SW 1271 (cell line): Measurements from ENCODE around the gene HRH3.

ENCODE experiments used
- DNase-seq, 2 experiments: peaks; one replicate each; lab custom pipeline; 2025; lab: John Stamatoyannopoulos, UW

Gene HRH3

DNA sequence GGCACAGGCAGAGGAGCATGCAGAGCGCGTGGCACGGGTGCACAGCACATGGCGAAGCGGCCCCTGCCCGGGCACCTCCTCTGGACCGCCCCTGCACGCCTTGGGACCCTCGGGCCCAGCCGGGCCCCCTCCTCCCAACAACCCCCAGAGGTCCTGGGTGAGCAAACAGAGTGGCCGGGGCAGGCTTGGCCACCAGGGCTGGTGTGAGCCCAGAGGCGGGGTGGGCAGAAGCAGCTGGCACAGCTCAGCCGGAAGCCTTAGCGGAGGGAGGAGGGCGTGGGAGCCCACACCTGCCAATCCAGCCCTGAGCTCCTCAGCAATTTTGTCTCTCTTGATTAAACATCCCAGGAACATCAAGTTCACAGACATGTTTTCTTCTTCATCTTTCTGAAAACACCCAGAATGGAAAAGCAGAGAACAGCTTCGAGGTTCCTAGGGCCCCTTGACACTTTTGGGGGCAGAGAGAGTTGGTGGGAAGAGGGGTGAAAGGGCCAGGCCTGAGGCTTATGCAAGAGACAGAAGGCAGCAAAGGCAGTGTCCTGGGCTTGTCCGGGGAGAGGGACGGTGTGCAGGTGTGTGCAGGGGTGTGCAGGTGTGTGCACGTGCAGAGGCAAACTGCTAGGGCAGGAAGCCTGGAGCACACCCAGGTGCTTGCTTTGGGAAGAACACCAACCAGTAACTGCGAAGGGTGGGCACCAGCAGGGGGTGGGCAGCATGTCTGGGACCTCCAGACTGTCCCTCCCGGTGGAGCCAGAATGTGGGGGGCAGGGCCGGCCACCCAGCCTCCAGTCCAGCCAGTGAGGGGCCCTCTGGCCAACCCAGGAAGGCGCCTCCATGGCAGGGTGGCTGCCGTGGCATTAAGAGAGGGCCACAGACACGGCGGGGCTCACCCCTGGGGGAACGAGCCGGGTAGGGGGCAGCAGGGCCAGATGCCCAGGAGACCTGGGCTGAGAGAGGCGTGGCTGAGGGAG lies 4.8 kb downstream of the HRH3 start:
- DNase-seq = no peak

DNA sequence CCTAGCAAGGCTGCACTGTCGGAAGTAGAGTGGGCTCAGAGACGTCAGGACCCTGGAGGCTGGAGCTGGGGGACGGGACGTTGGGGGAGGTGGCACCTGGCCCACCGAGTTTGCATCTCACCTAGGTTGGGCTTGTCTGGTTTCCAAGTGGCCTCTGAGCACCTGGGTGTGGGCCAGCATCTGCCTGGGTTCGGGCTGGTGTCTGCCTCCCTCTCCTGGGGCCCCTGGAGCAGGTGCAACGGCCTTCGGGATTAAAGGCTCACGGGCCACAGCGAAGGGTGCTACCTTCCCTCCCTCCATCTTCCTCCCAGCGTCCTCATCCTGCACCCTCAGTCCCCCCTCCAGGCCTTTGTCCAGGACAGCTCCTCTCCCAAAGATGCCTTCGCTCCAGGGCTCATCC lies 6.0 kb downstream of the HRH3 start:
- DNase-seq = no peak

DNA sequence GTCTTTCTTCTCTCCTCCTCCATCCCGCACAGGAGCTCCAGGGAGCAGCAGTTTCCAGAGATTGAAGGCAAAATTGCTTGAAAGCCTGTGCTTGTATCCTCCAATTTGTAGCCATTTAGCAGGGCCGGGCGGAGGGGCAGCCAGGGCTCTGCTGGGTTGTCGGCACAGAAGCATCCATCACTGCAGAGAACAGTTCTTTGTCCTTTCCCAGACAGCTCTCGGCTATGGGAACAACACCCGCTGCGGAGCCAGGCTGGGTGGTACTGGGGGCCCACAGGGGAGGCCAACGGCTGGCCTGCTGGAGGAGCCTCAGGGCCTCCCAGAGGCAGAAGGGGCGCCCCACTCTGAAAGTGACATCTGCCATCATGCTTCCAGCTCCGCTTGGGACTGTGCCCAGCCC lies 7.8 kb downstream of the HRH3 start:
- no peak for DNase-seq

DNA sequence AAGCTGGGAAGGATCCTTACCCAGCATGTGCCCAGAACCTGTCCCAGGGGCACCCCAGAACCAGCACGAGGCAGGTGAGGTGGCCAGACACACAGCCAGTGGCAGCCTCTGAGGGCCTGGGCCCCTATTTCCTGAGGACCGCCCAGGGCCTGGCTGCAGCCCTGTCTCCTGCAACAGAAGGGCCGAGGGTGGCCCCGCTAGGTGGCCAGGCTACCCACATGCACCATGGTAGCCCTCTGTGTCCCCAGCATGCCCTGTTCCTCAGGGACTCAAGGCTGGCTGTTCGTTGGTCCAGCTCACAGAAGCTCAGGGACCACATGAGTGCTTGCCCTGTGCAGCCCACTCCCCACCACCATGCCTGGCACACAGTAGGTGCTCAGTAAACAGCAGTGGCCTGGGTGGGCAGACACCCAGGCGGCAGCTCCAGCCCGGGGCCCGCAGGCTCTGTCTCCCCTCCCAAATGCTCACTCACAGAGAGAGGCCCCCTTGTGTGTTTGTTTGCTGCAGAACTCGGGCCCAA lies 8.2 kb downstream of the HRH3 start:
- DNase-seq = no peak

DNA sequence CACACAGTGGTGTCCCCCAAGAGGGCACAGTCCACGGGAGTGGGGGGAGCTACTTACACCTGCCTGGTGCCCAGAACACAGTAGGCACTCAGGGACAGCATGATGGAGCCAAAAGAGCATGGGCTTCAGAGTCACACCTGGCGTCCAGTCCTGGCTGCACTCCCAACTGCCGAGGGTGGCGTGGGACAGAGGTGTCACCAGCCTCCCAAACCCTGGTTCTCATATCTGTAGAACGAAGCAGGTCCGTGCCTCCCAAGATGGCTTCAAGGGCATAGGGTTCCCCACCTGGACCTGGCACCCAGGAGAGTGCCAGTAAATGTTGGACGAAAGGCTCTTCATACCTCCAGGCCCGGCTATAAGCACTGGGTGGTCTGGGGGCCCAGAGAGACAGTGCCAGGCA lies 8.9 kb downstream of the HRH3 start:
- DNase-seq = no peak

DNA sequence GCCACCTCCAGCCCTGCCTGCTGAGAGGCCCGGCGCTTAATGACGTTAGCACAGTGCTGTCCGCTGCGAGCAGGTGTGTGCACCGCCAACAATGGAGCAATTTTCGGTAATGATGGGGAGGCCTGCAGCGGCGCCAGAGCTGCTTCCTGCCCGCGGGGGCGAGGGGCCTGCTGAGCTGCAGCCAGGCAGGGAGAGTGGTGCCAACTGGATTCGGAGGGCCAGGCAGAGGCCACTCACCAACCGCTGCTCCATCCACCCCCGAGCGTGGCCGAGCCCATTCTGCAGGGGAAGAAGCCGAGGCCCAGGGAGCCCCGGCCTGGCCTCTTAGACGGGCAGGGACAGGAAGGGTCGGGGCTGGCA lies 9.6 kb downstream of the HRH3 start:
- no peak for DNase-seq

DNA sequence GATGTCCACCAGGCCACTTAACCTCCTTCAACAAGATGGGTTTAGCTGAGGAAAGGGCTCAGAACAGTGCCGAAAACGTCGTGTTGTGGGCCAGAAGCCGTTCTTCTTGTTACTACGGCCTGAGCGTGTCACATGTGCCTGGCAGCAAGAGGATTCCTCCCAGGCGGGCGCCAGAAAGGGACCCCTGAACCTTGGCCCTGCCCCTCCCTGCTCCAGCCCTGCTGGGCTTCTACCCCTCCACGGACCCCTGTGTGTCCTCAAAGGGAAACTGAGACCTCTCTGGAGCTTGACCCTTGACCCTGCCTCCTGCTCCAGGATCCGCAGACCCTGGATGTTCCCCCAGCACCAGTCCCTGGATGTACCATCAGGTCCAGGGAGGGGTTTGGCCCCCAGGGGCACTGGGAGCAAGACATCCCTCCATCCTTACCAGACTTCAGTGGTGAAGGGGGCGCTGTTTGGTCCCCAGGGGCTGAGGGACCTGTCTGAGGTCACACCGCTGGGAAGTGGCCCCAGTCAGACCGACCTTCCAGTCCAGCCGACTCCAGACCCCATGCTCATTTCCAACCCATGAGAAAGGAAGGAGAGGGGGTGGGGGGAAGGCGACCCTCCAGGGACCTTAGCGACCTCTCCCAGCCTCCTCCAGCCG lies 10.1 kb downstream of the HRH3 start:
- no peak for DNase-seq

DNA sequence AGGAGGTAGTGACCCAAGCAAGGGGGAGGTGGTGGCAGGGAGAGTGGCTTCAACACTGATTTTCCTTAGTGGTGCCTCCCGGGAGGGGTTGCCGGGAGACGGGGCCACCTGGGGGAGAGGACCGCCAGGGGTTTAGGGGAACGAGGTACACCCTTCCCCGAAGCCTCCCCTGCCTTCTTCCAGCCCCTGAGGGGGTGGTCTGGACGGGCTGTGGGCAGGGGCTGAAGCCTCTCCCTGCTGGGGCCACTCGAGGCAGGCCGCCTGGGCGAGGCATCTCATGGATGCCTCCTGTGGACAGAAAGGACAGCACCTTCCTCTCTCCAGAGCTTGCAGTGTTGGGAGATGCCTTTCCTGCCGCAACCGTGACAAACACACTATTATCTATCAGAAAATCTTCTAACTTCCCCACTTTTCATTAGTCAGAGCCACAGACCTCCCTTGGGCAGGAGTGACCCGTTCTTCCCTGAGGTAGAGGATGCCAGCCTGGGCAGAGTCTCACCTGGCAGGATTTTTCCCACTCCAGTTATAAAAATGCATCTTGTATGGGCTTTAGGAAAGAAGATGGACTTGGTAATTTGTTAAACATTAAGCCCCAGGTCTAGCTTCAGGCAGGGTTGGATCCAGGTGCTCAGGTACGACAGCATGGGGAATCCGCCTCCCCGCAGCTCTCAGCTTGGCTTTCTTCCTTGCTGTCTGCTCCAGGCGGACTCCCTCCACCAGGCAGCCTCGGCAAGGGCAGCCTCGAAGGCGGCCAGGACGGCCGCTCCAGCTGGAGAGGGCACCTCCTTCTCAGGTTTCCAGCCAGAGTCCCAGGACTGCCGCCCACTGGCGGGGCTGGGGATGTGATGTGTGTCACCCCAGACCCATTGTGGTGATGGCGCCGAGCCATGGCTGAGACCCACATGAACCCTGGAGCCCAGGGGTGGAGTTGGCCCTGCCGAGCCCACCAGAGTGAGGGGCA lies 11.0 kb downstream of the HRH3 start:
- DNase-seq = no peak

DNA sequence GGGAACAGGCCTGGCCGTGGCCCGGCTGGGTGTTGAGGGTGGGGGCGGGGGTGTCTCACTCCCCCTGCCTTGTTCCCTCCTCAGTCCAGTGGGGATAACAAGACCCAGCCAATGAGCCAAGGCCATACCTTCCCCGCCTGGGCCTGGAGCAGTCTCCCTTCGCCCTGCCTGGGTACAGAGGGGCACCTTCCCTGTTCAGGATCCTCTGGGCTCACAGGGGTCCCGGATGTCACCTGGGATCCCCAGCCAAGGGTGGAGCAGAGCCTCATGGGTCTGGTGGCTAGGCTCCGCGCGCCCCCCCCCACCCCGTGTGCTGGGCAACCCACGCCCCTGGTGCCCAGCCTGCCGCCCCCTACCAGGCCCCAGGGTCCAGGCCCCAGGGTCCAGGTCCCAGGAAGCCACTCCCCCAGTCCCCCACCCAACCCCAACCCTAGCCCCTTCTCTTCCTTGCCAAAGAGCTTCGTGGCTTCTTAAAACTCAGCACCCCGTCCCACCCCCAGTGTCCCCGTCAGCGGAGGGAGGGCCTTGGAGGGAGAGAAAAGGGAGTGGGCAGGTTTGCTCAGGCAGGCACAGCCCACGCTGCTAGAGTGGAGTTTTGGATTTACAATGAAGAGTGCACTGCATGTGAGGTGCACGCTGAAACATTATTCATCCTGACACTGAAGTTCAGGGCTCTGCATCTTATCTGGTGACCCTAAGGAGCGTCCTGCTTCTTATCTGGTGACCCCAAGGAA lies 11.8 kb downstream of the HRH3 start:
- DNase-seq = no peak

DNA sequence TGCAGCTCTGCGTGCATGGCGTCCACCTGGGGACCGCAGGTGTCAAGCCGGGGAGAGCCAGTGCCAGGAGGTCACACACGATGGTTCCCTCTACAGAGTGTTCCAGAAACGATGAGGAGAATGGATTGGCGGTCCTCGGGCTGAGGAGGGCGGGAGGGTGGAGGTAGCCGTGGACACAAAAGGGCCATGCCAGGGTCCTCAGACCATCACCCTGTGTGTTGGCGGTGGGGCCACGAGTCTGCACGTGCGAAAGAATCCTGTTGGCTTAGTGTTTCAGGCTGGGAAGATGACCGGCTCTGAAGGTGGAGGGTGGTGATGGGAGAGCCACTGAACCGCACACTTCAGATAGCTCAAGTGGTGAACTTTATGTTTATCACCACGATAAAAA lies 13.7 kb downstream of the HRH3 start:
- no peak for DNase-seq

DNA sequence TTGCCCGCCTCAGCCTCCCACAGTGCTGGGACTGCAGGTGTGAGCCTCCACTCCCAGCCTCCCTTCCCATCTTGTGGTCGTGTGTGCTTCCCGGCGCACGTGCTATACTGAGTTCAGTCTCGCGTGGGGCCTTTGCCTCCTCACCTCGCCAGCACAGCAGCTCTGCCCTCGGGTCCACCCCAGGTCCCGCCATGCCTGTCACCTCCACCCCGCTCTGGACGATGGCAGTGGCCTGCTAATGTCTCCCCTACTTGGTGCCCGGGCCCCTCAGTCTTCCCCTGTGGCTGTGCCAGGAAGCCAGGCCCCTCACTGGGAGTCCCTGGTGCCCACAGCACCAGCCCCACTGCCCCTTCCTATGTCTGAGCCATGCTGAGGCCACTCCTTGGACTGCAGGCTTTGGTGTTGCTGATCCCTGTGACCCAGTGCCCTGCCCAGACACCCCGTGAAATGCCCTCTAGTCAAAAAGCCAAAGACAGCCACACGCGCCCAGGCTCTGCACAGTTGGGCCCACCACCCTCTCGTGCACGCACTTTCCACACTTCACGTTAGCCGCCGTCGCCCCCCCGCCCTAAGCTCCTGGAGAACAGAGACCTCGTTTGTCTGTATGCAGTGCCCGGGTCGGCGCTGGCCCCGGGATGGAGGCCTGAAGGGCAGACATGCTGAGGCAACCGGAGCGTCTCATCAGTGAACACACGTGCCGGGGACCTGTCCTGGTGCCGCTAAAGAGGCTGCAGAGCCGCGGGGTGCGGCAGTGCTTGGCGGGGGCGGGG lies 14.3 kb downstream of the HRH3 start:
- no peak for DNase-seq

DNA sequence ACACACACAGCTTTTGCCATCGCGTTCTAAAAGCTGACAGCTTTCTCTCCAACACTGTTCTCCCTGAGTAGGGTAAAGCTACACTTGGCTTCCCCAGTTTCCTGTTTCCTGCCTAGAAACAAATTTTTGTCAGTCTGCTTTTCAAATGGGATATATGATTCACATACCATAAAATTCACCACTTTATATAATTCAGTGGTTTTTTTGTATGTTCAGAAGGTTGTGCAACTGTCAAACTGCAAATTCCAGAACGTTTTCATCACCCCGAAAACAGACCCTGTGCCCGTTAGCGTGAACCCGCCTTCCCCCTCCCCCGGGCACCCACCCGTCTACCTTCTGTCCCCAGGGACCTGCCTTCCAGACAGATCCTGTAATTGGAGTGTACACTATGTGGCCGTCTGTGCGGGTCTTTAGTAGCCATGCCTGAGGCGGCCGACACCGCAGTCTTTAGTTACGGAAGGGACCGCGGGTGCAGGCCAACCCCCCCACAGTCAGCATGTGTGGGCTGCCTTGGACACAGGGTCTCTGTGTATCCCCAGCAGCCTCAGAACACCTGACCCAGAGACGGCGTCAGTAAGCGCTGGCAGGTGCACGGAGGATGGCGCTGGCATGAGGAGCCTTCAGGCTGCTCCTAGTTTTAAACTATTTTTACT lies 16.6 kb downstream of the HRH3 start:
- no peak for DNase-seq

DNA sequence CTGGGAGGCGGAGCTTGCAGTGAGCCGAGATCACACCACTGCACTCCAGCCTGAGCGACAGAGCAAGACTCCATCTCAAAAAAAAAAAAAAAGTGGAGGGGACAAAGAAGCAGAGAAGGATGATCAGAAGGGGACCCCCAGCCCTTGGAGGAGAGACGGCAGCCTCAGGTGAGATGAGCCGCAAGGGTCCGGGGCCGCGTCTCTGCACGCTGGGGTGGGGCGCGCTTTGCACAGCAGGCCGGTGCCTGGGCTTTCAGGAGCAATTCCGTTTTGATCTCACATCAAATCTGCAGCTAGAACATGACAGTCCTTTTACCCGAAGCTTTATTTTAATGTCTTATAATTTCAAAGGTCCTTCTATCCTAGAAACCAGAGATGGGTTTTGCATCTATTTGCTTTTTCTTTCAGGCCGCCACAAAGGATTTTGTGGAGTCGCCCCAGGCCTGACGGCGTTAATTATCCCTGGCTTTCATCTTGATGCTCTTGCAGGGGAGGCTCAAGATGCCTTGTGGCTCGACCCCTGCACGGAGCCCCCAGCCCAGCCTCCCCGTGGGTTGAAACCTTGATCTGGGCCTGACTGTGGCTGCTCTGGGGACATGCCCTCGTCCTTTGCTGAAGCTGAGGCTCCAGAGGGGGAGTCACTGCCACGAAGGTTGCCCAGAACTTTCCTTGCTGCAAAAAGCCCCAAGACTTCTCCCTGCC lies 17.3 kb downstream of the HRH3 start:
- DNase-seq = no peak

DNA sequence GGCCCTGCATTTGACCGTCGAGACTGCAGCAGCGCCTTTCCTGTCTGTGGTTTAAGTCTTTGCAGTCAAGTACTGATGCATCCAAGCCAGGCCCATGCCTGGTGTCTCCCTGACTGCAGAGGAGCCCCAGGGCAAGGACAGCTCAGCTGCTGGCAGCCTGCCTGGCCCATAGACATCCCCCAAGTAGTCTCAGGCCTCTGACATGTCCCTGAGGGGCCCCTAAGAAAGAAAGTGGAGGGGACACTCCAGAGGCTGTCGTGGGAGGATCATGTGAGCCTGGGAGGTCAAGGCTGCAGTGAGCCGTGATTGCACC lies 18.0 kb downstream of the HRH3 start:
- no peak for DNase-seq

DNA sequence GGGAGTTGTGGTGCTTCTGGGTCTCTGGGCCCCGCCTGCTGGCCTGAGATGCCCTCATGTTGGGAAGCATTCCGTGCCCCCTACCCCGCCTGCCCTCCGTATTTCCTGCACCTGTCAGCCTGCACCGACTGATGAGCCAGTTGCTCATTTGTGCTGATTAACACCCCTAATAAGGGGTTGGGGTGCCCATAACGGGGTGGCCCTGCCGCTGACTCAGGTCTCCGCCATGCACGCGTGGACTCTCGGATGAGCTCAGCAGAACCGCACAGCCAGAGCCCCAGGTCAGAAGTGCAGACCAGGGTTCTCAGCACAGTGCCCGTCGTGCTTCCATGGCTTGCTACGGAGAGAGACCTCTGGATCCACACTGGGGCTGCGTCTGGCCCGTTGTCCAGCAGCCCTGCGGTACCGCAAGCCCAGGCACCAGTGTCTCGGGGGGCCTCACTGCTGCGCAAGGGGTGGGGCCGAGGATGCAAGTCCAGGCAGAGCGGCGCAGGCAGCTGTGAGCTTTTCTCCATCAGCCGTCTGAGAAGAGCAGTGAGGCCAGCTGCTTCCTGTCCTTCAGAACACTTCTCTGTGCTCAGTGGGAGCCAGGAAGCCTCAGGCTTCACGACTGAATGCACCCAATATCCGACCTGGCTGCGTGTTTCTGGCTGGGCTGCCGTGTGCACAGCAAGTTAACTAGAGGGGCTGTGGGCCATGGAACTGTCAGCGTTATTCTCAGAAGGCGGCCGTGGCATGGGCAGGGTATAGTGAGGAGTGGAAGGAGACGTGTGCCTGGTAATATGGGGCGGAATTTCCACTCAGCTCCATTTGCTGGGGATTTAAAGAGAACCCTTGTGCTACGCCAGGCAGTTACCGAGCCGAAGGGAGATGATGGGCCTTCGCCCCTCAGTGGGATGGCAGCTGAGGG lies 18.6 kb downstream of the HRH3 start:
- DNase-seq = no peak

DNA sequence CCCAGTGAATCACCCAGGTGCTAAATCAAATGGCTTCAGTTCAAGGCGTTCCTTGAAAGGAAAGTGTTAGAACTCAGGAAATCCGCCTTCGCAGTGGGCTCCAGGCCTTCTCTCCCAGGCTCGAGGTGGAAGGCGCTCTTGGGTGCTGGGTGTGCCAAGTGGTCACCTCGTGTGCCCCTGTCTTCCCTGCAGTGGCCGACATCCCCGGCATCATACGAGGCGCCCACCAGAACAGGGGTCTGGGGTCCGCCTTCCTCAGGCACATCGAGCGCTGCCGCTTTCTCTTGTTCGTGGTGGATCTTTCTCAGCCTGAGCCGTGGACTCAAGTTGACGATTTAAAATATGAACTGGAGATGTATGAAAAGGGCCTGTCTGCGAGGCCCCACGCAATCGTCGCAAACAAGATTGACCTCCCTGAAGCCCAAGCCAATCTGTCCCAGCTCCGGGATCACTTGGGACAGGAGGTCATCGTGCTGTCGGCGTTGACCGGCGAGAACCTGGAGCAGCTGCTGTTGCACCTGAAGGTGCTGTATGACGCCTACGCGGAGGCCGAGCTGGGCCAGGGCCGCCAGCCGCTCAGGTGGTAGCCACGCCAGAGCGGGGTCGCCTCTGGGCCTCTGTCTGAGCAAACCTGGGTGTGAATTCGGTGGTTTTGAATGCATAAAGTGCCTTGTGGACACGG lies 19.4 kb downstream of the HRH3 start:
- no peak for DNase-seq

DNA sequence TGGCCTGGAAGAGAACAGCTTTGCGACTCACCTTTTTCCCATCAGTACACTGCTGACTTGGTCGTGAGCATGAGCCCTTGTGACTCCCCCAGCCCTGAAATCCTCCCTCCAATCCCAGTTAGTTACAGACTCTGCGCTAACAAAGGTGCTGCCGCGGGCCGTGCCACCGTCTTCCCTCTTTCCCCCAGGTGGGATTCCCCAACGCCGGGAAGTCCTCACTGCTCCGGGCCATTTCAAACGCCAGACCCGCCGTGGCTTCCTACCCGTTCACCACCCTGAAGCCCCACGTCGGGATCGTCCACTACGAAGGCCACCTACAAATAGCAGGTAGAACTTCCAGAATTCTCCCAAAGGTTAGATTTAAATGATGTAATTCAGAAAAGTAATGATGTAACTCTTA lies 21.1 kb downstream of the HRH3 start:
- DNase-seq = no peak

DNA sequence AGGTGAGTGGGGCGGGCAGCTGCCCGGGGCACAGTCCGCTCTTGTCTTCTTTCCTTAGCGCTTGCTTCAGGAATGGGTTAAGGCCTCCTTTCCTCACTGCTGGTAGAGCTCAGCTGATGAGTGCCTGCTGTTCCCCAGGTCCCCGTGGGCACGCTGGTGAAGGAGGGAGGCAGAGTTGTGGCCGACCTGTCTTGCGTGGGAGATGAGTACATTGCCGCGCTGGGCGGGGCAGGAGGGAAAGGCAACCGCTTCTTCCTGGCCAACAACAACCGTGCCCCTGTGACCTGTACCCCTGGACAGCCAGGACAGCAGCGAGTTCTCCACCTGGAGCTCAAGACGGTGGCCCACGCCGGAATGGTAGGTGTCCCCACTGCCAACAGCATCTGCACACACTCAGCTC lies 21.6 kb downstream of the HRH3 start:
- DNase-seq = no peak
